LNCaP clone FGC (cell line): Measurements from ENCODE around the gene SMARCD3.

Experiments used
- DNase-seq: peaks from one replicate; pipeline ENCODE4 v3.0.0-alpha.2; 2011; ENCODE audit warnings: low read depth
- H3K4me3 ChIP-seq: 2 replicates; pipeline ENCODE4 v1.5.1; 2011; ENCODE audit warnings: mild to moderate bottlenecking, low read depth, low read length, control low read depth
- TF ChIP-seq, protein P1 (sequence below): IDR thresholded peaks from 2 replicates; pipeline ENCODE4 v1.5.1; 2012; ENCODE audit warnings: mild to moderate bottlenecking; ENCODE audit not compliant: control insufficient read depth, insufficient read depth; ENCODE audit errors: extremely low read depth

The SMARCD3 gene

DNA sequence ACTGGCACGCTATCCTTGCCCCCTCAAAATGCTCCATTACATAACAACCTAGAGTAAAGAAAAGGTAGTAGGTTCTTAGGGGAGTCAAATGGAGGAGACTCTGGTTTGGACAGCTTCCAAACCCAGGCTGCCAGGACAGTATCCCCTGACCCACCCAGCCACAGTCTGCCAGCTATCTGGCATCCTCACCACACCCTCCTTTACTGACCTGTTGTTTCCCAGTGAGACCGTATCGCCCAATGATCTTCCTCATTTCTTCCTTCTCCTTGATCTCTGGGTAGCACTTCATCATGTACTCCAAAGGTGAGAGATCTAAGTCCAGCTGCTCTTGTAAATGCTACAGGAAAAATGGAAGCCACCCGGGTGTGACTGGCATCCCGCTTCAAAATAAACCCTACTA is 33.1 kb downstream of the SMARCD3 start:
- no peak overlapping the region for H3K4me3 ChIP-seq
- DNase-seq = no peak
- TF ChIP-seq, protein P1, sequence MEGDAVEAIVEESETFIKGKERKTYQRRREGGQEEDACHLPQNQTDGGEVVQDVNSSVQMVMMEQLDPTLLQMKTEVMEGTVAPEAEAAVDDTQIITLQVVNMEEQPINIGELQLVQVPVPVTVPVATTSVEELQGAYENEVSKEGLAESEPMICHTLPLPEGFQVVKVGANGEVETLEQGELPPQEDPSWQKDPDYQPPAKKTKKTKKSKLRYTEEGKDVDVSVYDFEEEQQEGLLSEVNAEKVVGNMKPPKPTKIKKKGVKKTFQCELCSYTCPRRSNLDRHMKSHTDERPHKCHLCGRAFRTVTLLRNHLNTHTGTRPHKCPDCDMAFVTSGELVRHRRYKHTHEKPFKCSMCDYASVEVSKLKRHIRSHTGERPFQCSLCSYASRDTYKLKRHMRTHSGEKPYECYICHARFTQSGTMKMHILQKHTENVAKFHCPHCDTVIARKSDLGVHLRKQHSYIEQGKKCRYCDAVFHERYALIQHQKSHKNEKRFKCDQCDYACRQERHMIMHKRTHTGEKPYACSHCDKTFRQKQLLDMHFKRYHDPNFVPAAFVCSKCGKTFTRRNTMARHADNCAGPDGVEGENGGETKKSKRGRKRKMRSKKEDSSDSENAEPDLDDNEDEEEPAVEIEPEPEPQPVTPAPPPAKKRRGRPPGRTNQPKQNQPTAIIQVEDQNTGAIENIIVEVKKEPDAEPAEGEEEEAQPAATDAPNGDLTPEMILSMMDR = no peak

DNA sequence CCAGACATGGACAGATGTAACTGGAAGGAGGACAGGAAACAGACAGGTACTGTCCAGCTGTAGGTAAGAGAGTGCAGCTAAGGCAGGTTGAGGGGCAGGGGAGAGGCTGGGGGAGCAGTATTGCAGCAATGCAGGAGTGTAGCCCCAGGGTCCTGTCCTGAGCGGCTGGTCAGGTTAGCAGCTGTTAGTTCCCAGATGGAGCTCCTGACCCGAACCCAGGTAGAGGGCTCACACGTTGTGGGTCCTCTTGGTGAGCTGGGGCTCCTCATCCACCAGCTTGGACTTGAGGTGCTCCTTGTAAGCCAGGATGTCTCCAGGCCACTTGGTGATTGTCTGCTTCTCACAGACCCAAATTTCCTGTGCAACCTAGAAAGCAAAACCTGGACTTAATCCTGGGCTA is 34.7 kb downstream of the SMARCD3 start:
- H3K4me3 ChIP-seq = no peak overlapping the region
- DNase-seq = no peak
- TF ChIP-seq, protein P1 = no peak

DNA sequence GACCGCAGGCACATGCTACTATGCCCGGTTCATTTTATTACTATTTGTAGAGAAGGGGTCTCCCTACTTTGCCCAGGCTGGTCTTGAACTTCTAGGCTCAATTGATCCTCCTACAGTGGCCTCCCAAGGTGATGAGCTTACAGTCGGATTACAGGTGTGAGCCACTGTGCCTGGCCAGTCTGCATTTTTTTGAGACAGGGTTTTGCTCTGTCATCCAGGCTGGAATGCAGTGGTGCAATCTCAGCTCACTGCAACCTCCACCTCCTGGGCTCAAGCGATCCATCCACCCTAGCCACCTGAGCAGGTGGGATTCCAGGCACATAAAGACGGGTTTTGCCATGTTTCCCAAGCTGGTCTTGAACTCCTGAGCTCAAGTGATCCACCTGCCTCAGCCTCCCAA is 35.9 kb downstream of the SMARCD3 start:
- DNase-seq = no peak
- no peak overlapping the region for H3K4me3 ChIP-seq
- TF ChIP-seq, protein P1 = no peak

DNA sequence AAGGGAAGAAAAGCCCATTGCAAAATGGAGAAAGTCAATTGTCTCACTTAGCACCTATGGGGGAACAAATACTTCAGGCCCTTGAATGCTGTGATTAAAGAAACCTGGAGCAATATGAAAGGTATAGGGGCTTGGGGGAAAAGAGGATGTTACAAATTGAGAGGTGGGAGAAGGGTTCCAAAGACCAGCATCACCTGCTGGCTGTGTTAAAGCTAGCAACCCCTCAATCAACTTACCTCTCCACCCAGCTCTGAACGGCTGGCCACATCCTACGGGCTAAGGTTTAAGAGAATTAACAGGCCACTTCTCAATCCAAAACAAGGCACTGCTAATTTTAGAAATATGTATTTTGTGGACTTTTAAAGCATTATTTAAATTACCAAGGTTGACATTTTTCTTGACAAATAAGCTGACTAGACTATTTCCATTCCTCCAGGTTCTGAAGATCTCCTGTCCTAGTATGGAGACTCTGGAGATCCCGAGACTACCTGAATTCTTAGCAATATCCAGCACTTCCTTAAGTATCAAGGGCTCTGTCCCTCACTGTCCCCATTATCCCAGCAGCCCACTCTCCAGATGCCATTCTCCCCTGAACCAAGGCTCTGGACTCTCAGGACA is 37.2 kb downstream of the SMARCD3 start:
- no peak overlapping the region for H3K4me3 ChIP-seq
- TF ChIP-seq, protein P1 = no peak
- DNase-seq = no peak

DNA sequence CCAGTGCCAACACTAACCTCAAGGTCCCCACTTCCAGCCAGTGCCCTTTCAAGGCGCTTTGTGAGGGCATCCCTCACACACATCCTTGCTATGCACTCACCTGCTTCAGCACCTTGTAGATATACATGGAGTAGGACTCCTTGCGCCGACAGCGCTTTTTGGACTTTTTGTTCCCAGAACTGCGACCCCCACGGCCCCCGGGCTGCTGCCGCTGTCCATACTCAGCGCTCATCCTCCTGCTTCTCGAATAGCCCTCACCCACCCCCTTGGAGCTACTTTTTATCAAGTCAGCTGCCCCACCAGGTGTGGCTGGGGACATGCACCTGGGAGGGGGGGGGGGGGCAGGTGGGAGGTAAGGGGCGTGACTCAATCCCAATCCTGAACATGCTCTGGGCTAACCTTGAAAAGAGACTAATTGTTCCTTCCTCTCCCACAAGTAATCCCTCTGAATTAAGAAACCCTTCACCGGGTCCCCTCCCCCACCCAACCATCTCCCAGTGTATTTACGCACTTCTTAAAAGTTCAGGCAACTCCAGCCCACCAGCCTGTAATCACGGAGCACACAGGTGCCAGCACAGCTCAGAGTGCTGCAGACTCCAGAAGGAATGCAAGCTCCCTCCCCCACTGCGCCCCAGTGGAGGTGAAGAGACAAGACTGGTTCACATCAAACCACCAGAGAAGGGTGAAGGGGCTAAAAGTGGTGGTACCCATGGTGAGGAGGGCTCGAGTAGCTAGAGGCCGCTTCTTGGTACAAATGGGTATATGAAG is 38.2 kb downstream of the SMARCD3 start, which contains the start of gene H2BK1:
TSS of gene H2BK1 (minus strand) at position 402 of the 768 bp plus-strand sequence. CDS start at position 232, 170 bp downstream.
- no peak within 1 kb of the TSS for H3K4me3 ChIP-seq
- TF ChIP-seq, protein P1 = no peak
- DNase-seq = no peak

DNA sequence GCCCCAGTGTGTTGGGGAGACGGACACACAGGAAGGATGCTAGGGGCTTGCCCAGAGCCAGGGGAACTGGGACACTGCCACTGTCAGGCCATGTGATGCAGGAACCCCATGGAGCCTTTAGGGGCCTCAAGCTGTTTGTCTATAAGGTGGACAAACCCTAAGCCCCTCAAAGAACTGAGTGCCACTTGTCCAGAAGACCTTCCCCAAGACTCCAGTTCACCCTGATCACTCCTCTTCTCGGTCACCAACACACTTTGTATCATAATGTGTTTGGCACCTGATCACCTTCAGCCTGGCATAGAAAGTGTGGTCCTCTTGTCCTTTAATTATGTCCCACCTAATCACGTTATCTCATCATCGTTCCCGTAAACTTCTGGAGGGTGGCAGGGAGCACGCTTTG is 38.9 kb downstream of the SMARCD3 start:
- TF ChIP-seq, protein P1 = no peak
- no peak overlapping the region for H3K4me3 ChIP-seq
- no peak for DNase-seq
